ENCODE data around the gene TRIM47.

TRIM47 gene

DNA sequence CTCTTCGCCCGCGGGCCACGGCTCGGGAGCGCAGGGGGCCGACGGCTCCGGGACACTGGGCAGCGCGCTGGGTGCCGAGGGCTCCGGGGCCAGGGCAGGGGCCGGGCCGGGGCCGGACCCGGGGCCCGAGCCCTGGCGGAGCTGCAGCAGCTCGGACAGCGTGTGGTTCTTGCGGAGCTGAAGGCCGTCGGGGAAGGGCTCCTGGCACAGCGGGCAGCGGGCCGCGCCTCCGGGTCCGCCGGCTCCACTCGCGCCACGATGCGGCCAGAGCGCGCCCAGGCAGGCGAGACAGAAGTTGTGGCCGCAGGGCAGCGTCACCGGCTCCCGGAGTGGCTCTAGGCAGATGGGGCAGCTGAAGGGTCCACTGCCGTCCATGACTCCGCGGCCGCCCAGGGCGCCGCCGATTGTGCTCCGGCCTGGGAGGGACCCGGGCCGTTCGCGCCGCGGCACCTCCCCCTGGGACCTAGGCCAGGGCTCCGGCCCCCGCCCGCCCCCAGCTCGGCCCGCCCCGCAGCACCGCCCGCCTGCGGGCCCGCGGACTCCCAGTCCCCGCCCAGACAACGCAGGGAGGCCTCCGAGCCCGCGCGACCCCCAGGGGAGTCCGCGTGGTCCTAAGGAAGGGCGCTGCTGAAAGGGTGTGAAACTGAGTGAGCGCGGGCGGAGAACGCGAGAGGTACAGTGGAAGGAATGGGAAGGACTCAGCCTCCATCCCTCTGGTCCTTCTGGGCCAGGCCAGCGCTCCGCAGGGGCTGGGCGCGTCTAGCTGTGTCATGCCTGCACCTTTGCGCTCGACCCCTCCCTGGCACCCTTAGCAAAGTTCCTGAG lies at the start of gene TRIM47:
Gene TRIM47, minus strand, starts transcription at position 408 of the 825 bp plus-strand sequence. Its CDS starts 33 bp downstream, at position 375.
- FAIRE-seq (no peak), DNase-seq (ENCODE audit: insufficient read length, low spot score) (no peak)
- no peak for TF ChIP-seq CTCF (IDR thresholded peaks at IDR 0.05; ENCODE audit: insufficient read depth, missing control alignments)

- FAIRE-seq = no peak
- no peak for DNase-seq (ENCODE audit: insufficient read length, low spot score)
- peak; percentile 40 for TF ChIP-seq CTCF (IDR thresholded peaks at IDR 0.05; ENCODE audit: insufficient read depth, missing control alignments)
These were observed 49.0 kb upstream of the TRIM47 start for GRCh38 chr17:75927286-75927922.

- no peak for TF ChIP-seq CTCF (IDR thresholded peaks at IDR 0.05; ENCODE audit: insufficient read depth, missing control alignments)
- FAIRE-seq (no peak), DNase-seq (ENCODE audit: insufficient read length, low spot score) (no peak)
These were observed 48.1 kb upstream of the TRIM47 start for GRCh38 chr17:75926456-75926855.

- FAIRE-seq = no peak
- DNase-seq (ENCODE audit: insufficient read length, low spot score) = no peak
- TF ChIP-seq CTCF (IDR thresholded peaks at IDR 0.05; ENCODE audit: insufficient read depth, missing control alignments) = no peak
These were observed 47.5 kb upstream of the TRIM47 start for GRCh38 chr17:75925912-75926311.

GRCh38 chr17:75925103-75925502 lies 46.7 kb upstream of the TRIM47 start:
- TF ChIP-seq CTCF (IDR thresholded peaks at IDR 0.05; ENCODE audit: insufficient read depth, missing control alignments) = no peak
- DNase-seq (ENCODE audit: insufficient read length, low spot score) = no peak
- FAIRE-seq = no peak

GRCh38 chr17:75922963-75923874 lies 44.8 kb upstream of the TRIM47 start:
- FAIRE-seq (no peak), DNase-seq (ENCODE audit: insufficient read length, low spot score) (no peak)
- TF ChIP-seq CTCF (IDR thresholded peaks at IDR 0.05; ENCODE audit: insufficient read depth, missing control alignments) = no peak

All from D721Med (cell line).